ENCODE measurements around the gene SLC39A7. TPM values are rescaled to one million over a fixed set of nuclear protein-coding genes. Genes with fewer than 3 reads are reported as not detected.

SLC39A7 gene
- polyA plus RNA-seq, 2 of the 4 experiments (the other 2 are of a cell fraction), result 59.0 to 122 TPM

- no peak for TF ChIP-seq CHD2 (IDR thresholded peaks at IDR 0.05; ENCODE audit: low read length, partially characterized antibody)
- no peak for TF ChIP-seq NPAS2 (CRISPR knock-in tag; IDR thresholded peaks at IDR 0.05; ENCODE audit: borderline replicate concordance)
- no peak for TF ChIP-seq CTCF (IDR thresholded peaks at IDR 0.05)
- TF ChIP-seq HDAC2 (IDR thresholded peaks at IDR 0.05), result no peak
- no peak for TF ChIP-seq ZNF302 (CRISPR knock-in tag; IDR thresholded peaks at IDR 0.05)
- no peak for TF ChIP-seq TP53 (CRISPR knock-in tag; IDR thresholded peaks at IDR 0.05)
- TF ChIP-seq KDM1A (IDR thresholded peaks at IDR 0.05; ENCODE audit: low read depth), result no peak
- TF ChIP-seq SMC3 (IDR thresholded peaks at IDR 0.05), result no peak
- WGBS (ENCODE audit: missing lambda C conversion rate), result 93% methylated on average over 6 of the region's 6 CpGs
- H3K4me3 ChIP-seq, result no peak overlapping the region
- H3K27ac ChIP-seq, result no peak overlapping the region
- DNase-seq (ENCODE audit: low read depth in 1 of 2, low spot score in 1 of 2) (no peak), ATAC-seq (no peak), FAIRE-seq (no peak)
- CTCF ChIA-PET, result interaction anchor here (0.6 to 3.7 kb wide), 3 partner anchors 10 to 26 kb away, joined by 3 to 33 read pairs (median 5); no protein-coding TSS in a partner anchor
- POLR2A ChIA-PET, result no interaction called here
- H3K4me1 ChIP-seq, result peaks cover 11% of the 10 kb centered on the region
- H3K9me3 ChIP-seq, result no peaks in the 10 kb centered on the region
- H3K4me2 ChIP-seq, result no peak overlapping the region
Observed at GRCh38 chr6:33251395-33252012, 50.8 kb downstream of the SLC39A7 start.

GRCh38 chr6:33252759-33253158 is 52.1 kb downstream of the SLC39A7 start:
- CTCF ChIA-PET, result no interaction called here
- Histone ChIP-seq H3K4me1 (peaks cover 11% of the 10 kb centered on the region), H3K9me3 (no peaks in the 10 kb centered on the region), H3K27ac (no peak overlapping the region), H3K4me2 (no peak overlapping the region), H3K4me3 (no peak overlapping the region)
- FAIRE-seq, result no peak
- no peak for DNase-seq (ENCODE audit: low read depth in 1 of 2, low spot score in 1 of 2)
- ATAC-seq, result no peak
- POLR2A ChIA-PET, result no interaction called here
- no peak for TF ChIP-seq ELK1 (IDR thresholded peaks at IDR 0.05; ENCODE audit: low read depth, low read length)
- TF ChIP-seq CHD4 (IDR thresholded peaks at IDR 0.05; ENCODE audit: borderline replicate concordance), result no peak
- no peak for TF ChIP-seq HOXB5 (CRISPR knock-in tag; IDR thresholded peaks at IDR 0.05)

Small RNAs within 50 kb of the gene (small RNA-seq; reads per million reads assigned to genes)
- 0.12 to 59.5 (median 26.0) reads per million in 6 experiments for gene MIR219A1
- gene RNY4P10, result 0 to 257 (median 0.27) reads per million in 6 experiments

Other genes with a start within 250 kb of the SLC39A7 start
- 5.6 and 7.0 TPM in 2 replicates for gene HLA-DMA, start 247.8 kb upstream of the SLC39A7 start, polyA plus RNA-seq (2011; rRNA removed)
- gene HLA-DMA, start 247.8 kb upstream of the SLC39A7 start, polyA plus RNA-seq (2017; fragmentation: RNase III; extraction: RNeasy Plus Mini Kit Qiagen cat#74134 plus additional on column Dnase treatment), result 2.5 to 2.8 TPM (median 2.5 TPM) in 3 replicates
- gene BRD2, start 232.3 kb upstream of the SLC39A7 start, polyA plus RNA-seq (2011; rRNA removed), result 136 and 153 TPM in 2 replicates
- 92.1 to 93.6 TPM (median 92.5 TPM) in 3 replicates for gene BRD2, start 232.3 kb upstream of the SLC39A7 start, polyA plus RNA-seq (2017; fragmentation: RNase III; extraction: RNeasy Plus Mini Kit Qiagen cat#74134 plus additional on column Dnase treatment)
- gene HLA-DOA, start 191.3 kb upstream of the SLC39A7 start, polyA plus RNA-seq (2011; rRNA removed), result 0.25 and 0.27 TPM in 2 replicates
- 0.03 TPM in 1 of 3 replicates, not detected in the others for gene HLA-DOA, start 191.3 kb upstream of the SLC39A7 start, polyA plus RNA-seq (2017; fragmentation: RNase III; extraction: RNeasy Plus Mini Kit Qiagen cat#74134 plus additional on column Dnase treatment)
- not detected in 2 replicates for gene HLA-DPA1, start 127.2 kb upstream of the SLC39A7 start, polyA plus RNA-seq (2011; rRNA removed)
- gene HLA-DPA1, start 127.2 kb upstream of the SLC39A7 start, polyA plus RNA-seq (2017; fragmentation: RNase III; extraction: RNeasy Plus Mini Kit Qiagen cat#74134 plus additional on column Dnase treatment), result 0.09 TPM in 1 of 3 replicates, not detected in the others
- not detected in 2 replicates for gene HLA-DPB1, start 124.9 kb upstream of the SLC39A7 start, polyA plus RNA-seq (2011; rRNA removed)
- gene HLA-DPB1, start 124.9 kb upstream of the SLC39A7 start, polyA plus RNA-seq (2017; fragmentation: RNase III; extraction: RNeasy Plus Mini Kit Qiagen cat#74134 plus additional on column Dnase treatment), result not detected in 3 replicates
- 0.66 and 0.73 TPM in 2 replicates for gene COL11A2, start 8.4 kb upstream of the SLC39A7 start, polyA plus RNA-seq (2011; rRNA removed)
- 0.93 to 1.3 TPM (median 1.1 TPM) in 3 replicates for gene COL11A2, start 8.4 kb upstream of the SLC39A7 start, polyA plus RNA-seq (2017; fragmentation: RNase III; extraction: RNeasy Plus Mini Kit Qiagen cat#74134 plus additional on column Dnase treatment)
- gene RXRB, start 202 bp upstream of the SLC39A7 start, polyA plus RNA-seq (2011; rRNA removed), result 15.6 and 21.1 TPM in 2 replicates
- gene RXRB, start 202 bp upstream of the SLC39A7 start, polyA plus RNA-seq (2017; fragmentation: RNase III; extraction: RNeasy Plus Mini Kit Qiagen cat#74134 plus additional on column Dnase treatment), result 19.1 to 21.3 TPM (median 20.3 TPM) in 3 replicates
- 15.9 and 16.5 TPM in 2 replicates for gene HSD17B8, start 3.8 kb downstream of the SLC39A7 start, polyA plus RNA-seq (2011; rRNA removed)
- 9.3 to 9.6 TPM (median 9.5 TPM) in 3 replicates for gene HSD17B8, start 3.8 kb downstream of the SLC39A7 start, polyA plus RNA-seq (2017; fragmentation: RNase III; extraction: RNeasy Plus Mini Kit Qiagen cat#74134 plus additional on column Dnase treatment)
- gene RING1, start 7.6 kb downstream of the SLC39A7 start, polyA plus RNA-seq (2011; rRNA removed), result 12.7 and 14.6 TPM in 2 replicates
- gene RING1, start 7.6 kb downstream of the SLC39A7 start, polyA plus RNA-seq (2017; fragmentation: RNase III; extraction: RNeasy Plus Mini Kit Qiagen cat#74134 plus additional on column Dnase treatment), result 31.4 to 39.0 TPM (median 35.0 TPM) in 3 replicates
- 38.9 and 44.3 TPM in 2 replicates for gene VPS52, start 71.0 kb downstream of the SLC39A7 start, polyA plus RNA-seq (2011; rRNA removed)
- 22.8 to 28.0 TPM (median 22.8 TPM) in 3 replicates for gene VPS52, start 71.0 kb downstream of the SLC39A7 start, polyA plus RNA-seq (2017; fragmentation: RNase III; extraction: RNeasy Plus Mini Kit Qiagen cat#74134 plus additional on column Dnase treatment)
- gene RPS18, start 71.2 kb downstream of the SLC39A7 start, polyA plus RNA-seq (2011; rRNA removed), result 3,426 and 3,692 TPM in 2 replicates
- 3,611 to 3,881 TPM (median 3,639 TPM) in 3 replicates for gene RPS18, start 71.2 kb downstream of the SLC39A7 start, polyA plus RNA-seq (2017; fragmentation: RNase III; extraction: RNeasy Plus Mini Kit Qiagen cat#74134 plus additional on column Dnase treatment)
- gene B3GALT4, start 76.3 kb downstream of the SLC39A7 start, polyA plus RNA-seq (2011; rRNA removed), result 0.54 and 0.74 TPM in 2 replicates
- 0.24 to 0.41 TPM (median 0.27 TPM) in 3 replicates for gene B3GALT4, start 76.3 kb downstream of the SLC39A7 start, polyA plus RNA-seq (2017; fragmentation: RNase III; extraction: RNeasy Plus Mini Kit Qiagen cat#74134 plus additional on column Dnase treatment)
- gene WDR46, start 88.4 kb downstream of the SLC39A7 start, polyA plus RNA-seq (2011; rRNA removed), result 35.1 TPM in 2 replicates
- 88.4 to 91.2 TPM (median 89.6 TPM) in 3 replicates for gene WDR46, start 88.4 kb downstream of the SLC39A7 start, polyA plus RNA-seq (2017; fragmentation: RNase III; extraction: RNeasy Plus Mini Kit Qiagen cat#74134 plus additional on column Dnase treatment)
- 61.2 and 84.6 TPM in 2 replicates for gene PFDN6, start 88.7 kb downstream of the SLC39A7 start, polyA plus RNA-seq (2011; rRNA removed)
- gene PFDN6, start 88.7 kb downstream of the SLC39A7 start, polyA plus RNA-seq (2017; fragmentation: RNase III; extraction: RNeasy Plus Mini Kit Qiagen cat#74134 plus additional on column Dnase treatment), result 117 to 138 TPM (median 120 TPM) in 3 replicates
- gene RGL2, start 98.1 kb downstream of the SLC39A7 start, polyA plus RNA-seq (2011; rRNA removed), result 11.6 and 12.9 TPM in 2 replicates
- 9.6 to 13.9 TPM (median 12.9 TPM) in 3 replicates for gene RGL2, start 98.1 kb downstream of the SLC39A7 start, polyA plus RNA-seq (2017; fragmentation: RNase III; extraction: RNeasy Plus Mini Kit Qiagen cat#74134 plus additional on column Dnase treatment)
- 16.8 and 17.1 TPM in 2 replicates for gene TAPBP, start 113.2 kb downstream of the SLC39A7 start, polyA plus RNA-seq (2011; rRNA removed)
- 32.2 to 40.0 TPM (median 37.5 TPM) in 3 replicates for gene TAPBP, start 113.2 kb downstream of the SLC39A7 start, polyA plus RNA-seq (2017; fragmentation: RNase III; extraction: RNeasy Plus Mini Kit Qiagen cat#74134 plus additional on column Dnase treatment)
- 3.2 and 4.2 TPM in 2 replicates for gene ZBTB22, start 116.9 kb downstream of the SLC39A7 start, polyA plus RNA-seq (2011; rRNA removed)
- gene ZBTB22, start 116.9 kb downstream of the SLC39A7 start, polyA plus RNA-seq (2017; fragmentation: RNase III; extraction: RNeasy Plus Mini Kit Qiagen cat#74134 plus additional on column Dnase treatment), result 5.1 to 8.4 TPM (median 8.3 TPM) in 3 replicates
- 20.3 and 24.4 TPM in 2 replicates for gene DAXX, start 122.1 kb downstream of the SLC39A7 start, polyA plus RNA-seq (2011; rRNA removed)
- gene DAXX, start 122.1 kb downstream of the SLC39A7 start, polyA plus RNA-seq (2017; fragmentation: RNase III; extraction: RNeasy Plus Mini Kit Qiagen cat#74134 plus additional on column Dnase treatment), result 34.5 to 45.8 TPM (median 41.3 TPM) in 3 replicates
- 23.0 and 23.9 TPM in 2 replicates for gene KIFC1, start 191.0 kb downstream of the SLC39A7 start, polyA plus RNA-seq (2011; rRNA removed)
- gene KIFC1, start 191.0 kb downstream of the SLC39A7 start, polyA plus RNA-seq (2017; fragmentation: RNase III; extraction: RNeasy Plus Mini Kit Qiagen cat#74134 plus additional on column Dnase treatment), result 29.1 to 33.7 TPM (median 30.5 TPM) in 3 replicates
- 14.0 and 21.2 TPM in 2 replicates for gene PHF1, start 210.1 kb downstream of the SLC39A7 start, polyA plus RNA-seq (2011; rRNA removed)
- 16.6 to 21.6 TPM (median 21.4 TPM) in 3 replicates for gene PHF1, start 210.1 kb downstream of the SLC39A7 start, polyA plus RNA-seq (2017; fragmentation: RNase III; extraction: RNeasy Plus Mini Kit Qiagen cat#74134 plus additional on column Dnase treatment)
- gene CUTA, start 217.2 kb downstream of the SLC39A7 start, polyA plus RNA-seq (2011; rRNA removed), result 98.9 and 106 TPM in 2 replicates
- gene CUTA, start 217.2 kb downstream of the SLC39A7 start, polyA plus RNA-seq (2017; fragmentation: RNase III; extraction: RNeasy Plus Mini Kit Qiagen cat#74134 plus additional on column Dnase treatment), result 171 to 175 TPM (median 172 TPM) in 3 replicates
- gene SYNGAP1, start 219.2 kb downstream of the SLC39A7 start, polyA plus RNA-seq (2011; rRNA removed), result 2.2 and 3.6 TPM in 2 replicates
- 6.9 to 10.8 TPM (median 9.2 TPM) in 3 replicates for gene SYNGAP1, start 219.2 kb downstream of the SLC39A7 start, polyA plus RNA-seq (2017; fragmentation: RNase III; extraction: RNeasy Plus Mini Kit Qiagen cat#74134 plus additional on column Dnase treatment)